GM12872 (cell line): ENCODE data around the gene ATP6V0E1.

Experiments used
- CTCF ChIP-seq: IDR thresholded peaks from 3 replicates; pipeline ENCODE4 v1.5.1; 2011; ENCODE audit warnings: low read depth, mild to moderate bottlenecking, low read length, moderate library complexity; ENCODE audit not compliant: insufficient read depth

The ATP6V0E1 gene

GRCh38 chr5:172950176-172950965, 33.2 kb upstream of the ATP6V0E1 start:
- TF ChIP-seq CTCF: no peak

- TF ChIP-seq CTCF: no peak
Observed at GRCh38 chr5:172951371-172952033, 32.1 kb upstream of the ATP6V0E1 start.

- no peak for TF ChIP-seq CTCF
Observed at GRCh38 chr5:172952034-172952511, 31.5 kb upstream of the ATP6V0E1 start.

GRCh38 chr5:172953776-172954675, 29.5 kb upstream of the ATP6V0E1 start:
- TF ChIP-seq CTCF: no peak

GRCh38 chr5:172954751-172955159, 28.8 kb upstream of the ATP6V0E1 start:
- no peak for TF ChIP-seq CTCF

- no peak for TF ChIP-seq CTCF
Observed at GRCh38 chr5:172956228-172956627, 27.3 kb upstream of the ATP6V0E1 start.

- no peak for TF ChIP-seq CTCF
Observed at GRCh38 chr5:172956936-172957335, 26.6 kb upstream of the ATP6V0E1 start.
